Loucy (cell line): Measurements from ENCODE around the gene ARHGEF12.

Experiments used
- H2AFZ ChIP-seq: fragments of 200-600 bp; sonication (generic); 2 replicates; pipeline ENCODE4 v1.6.0; 2016; ENCODE audit warnings: antibody characterized with exemption, mild to moderate bottlenecking, low read length, moderate library complexity
- H3F3A ChIP-seq: fragments of 200-600 bp; 2 replicates; pipeline ENCODE4 v1.6.0; 2016; ENCODE audit warnings: antibody characterized with exemption, low read depth, mild to moderate bottlenecking
- H3K27me3 ChIP-seq: fragments of 200-600 bp; sonication (generic); 2 replicates; pipeline ENCODE4 v1.6.1; 2014; ENCODE audit warnings: low read length, mild to moderate bottlenecking; ENCODE audit not compliant: insufficient read depth, poor library complexity, severe bottlenecking
- H3K36me3 ChIP-seq: fragments of 200-600 bp; sonication (generic); 2 replicates; pipeline ENCODE4 v1.6.1; 2016; ENCODE audit warnings: low read length; ENCODE audit not compliant: insufficient read depth
- H3K4me1 ChIP-seq: fragments of 200-600 bp; sonication (generic); 2 replicates; pipeline ENCODE4 v1.5.1; 2014; ENCODE audit warnings: low read length, mild to moderate bottlenecking; ENCODE audit not compliant: insufficient read depth, poor library complexity, severe bottlenecking
- H3K4me2 ChIP-seq: fragments of 200-600 bp; sonication (generic); 2 replicates; pipeline ENCODE4 v1.6.0; 2014; ENCODE audit warnings: antibody characterized with exemption, low read length, low read depth, mild to moderate bottlenecking; ENCODE audit not compliant: poor library complexity, severe bottlenecking
- H3K4me3 ChIP-seq: fragments of 200-600 bp; sonication (generic); 2 replicates; pipeline ENCODE4 v1.5.1; 2014; ENCODE audit warnings: low read length, mild to moderate bottlenecking, mixed read lengths; ENCODE audit not compliant: poor library complexity, severe bottlenecking
- H3K79me2 ChIP-seq: fragments of 200-600 bp; sonication (generic); 2 replicates; pipeline ENCODE4 v1.6.1; 2014; ENCODE audit warnings: low read length; ENCODE audit not compliant: insufficient read depth
- H3K9ac ChIP-seq: fragments of 200-600 bp; sonication (generic); 2 replicates; pipeline ENCODE4 v1.6.0; 2014; ENCODE audit warnings: mild to moderate bottlenecking, low read depth, low read length, moderate library complexity; ENCODE audit not compliant: poor library complexity, severe bottlenecking
- H3K9me2 ChIP-seq: fragments of 200-600 bp; sonication (generic); replicated peaks from 2 replicates; pipeline ENCODE4 v1.6.1; 2016; ENCODE audit warnings: low read depth, low read length, mixed read lengths
- H3K9me3 ChIP-seq: fragments of 200-600 bp; sonication (generic); 2 replicates; pipeline ENCODE4 v1.6.1; 2014; ENCODE audit warnings: mild to moderate bottlenecking, antibody characterized with exemption, low read length, low read depth; ENCODE audit not compliant: insufficient read depth
- H4K20me1 ChIP-seq: fragments of 200-600 bp; sonication (generic); 2 replicates; pipeline ENCODE4 v1.6.0; 2014; ENCODE audit warnings: antibody characterized with exemption, low read length, mild to moderate bottlenecking; ENCODE audit not compliant: insufficient read depth, poor library complexity, severe bottlenecking
- EZH2phosphoT487 ChIP-seq: fragments of 200-600 bp; IDR thresholded peaks from 2 replicates; pipeline ENCODE4 v1.6.1; 2018; ENCODE audit warnings: antibody characterized with exemption, mild to moderate bottlenecking, moderate library complexity, borderline replicate concordance
- TF ChIP-seq, protein P1 (sequence below): fragments of 200-600 bp; sonication (generic); conservative IDR thresholded peaks from 2 replicates; pipeline ENCODE4 v1.5.1; 2014; ENCODE audit warnings: mild to moderate bottlenecking, antibody characterized with exemption, low read length

The ARHGEF12 gene

GRCh38 chr11:120389693-120390584, 53.7 kb downstream of the ARHGEF12 start:
- Histone ChIP-seq H3K36me3 (no peaks in the 10 kb centered on the region), H3K9me3 (no peaks in the 10 kb centered on the region), H3K9me2 (no peaks in the 10 kb centered on the region), H2AFZ (no peak overlapping the region), H3F3A (no peaks in the 10 kb centered on the region), H3K4me2 (no peak overlapping the region), H3K27me3 (no peaks in the 10 kb centered on the region), H3K79me2 (no peaks in the 10 kb centered on the region), H4K20me1 (no peaks in the 10 kb centered on the region), H3K4me3 (no peak overlapping the region), H3K9ac (no peak overlapping the region), H3K4me1 (no peaks in the 10 kb centered on the region)
- TF ChIP-seq EZH2phosphoT487, result no peak
- TF ChIP-seq, protein P1, sequence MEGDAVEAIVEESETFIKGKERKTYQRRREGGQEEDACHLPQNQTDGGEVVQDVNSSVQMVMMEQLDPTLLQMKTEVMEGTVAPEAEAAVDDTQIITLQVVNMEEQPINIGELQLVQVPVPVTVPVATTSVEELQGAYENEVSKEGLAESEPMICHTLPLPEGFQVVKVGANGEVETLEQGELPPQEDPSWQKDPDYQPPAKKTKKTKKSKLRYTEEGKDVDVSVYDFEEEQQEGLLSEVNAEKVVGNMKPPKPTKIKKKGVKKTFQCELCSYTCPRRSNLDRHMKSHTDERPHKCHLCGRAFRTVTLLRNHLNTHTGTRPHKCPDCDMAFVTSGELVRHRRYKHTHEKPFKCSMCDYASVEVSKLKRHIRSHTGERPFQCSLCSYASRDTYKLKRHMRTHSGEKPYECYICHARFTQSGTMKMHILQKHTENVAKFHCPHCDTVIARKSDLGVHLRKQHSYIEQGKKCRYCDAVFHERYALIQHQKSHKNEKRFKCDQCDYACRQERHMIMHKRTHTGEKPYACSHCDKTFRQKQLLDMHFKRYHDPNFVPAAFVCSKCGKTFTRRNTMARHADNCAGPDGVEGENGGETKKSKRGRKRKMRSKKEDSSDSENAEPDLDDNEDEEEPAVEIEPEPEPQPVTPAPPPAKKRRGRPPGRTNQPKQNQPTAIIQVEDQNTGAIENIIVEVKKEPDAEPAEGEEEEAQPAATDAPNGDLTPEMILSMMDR, result no peak

GRCh38 chr11:120390585-120390922, 54.3 kb downstream of the ARHGEF12 start:
- Histone ChIP-seq H3K9me2 (no peaks in the 10 kb centered on the region), H2AFZ (no peak overlapping the region), H3K9me3 (no peaks in the 10 kb centered on the region), H3K4me3 (no peak overlapping the region), H3F3A (no peaks in the 10 kb centered on the region), H3K79me2 (no peaks in the 10 kb centered on the region), H3K27me3 (no peaks in the 10 kb centered on the region), H3K36me3 (no peaks in the 10 kb centered on the region), H3K4me2 (no peak overlapping the region), H4K20me1 (no peaks in the 10 kb centered on the region), H3K4me1 (no peaks in the 10 kb centered on the region), H3K9ac (no peak overlapping the region)
- TF ChIP-seq, protein P1, result no peak
- TF ChIP-seq EZH2phosphoT487, result no peak

GRCh38 chr11:120391292-120391691, 55.1 kb downstream of the ARHGEF12 start:
- no peak for TF ChIP-seq EZH2phosphoT487
- TF ChIP-seq, protein P1, result no peak
- Histone ChIP-seq H3K27me3 (no peaks in the 10 kb centered on the region), H3K9ac (no peak overlapping the region), H3K79me2 (no peaks in the 10 kb centered on the region), H3F3A (no peaks in the 10 kb centered on the region), H3K4me1 (no peaks in the 10 kb centered on the region), H3K9me2 (no peaks in the 10 kb centered on the region), H3K36me3 (no peaks in the 10 kb centered on the region), H3K9me3 (no peaks in the 10 kb centered on the region), H3K4me2 (no peak overlapping the region), H2AFZ (no peak overlapping the region), H4K20me1 (no peaks in the 10 kb centered on the region), H3K4me3 (no peak overlapping the region)
